Aorta (tissue), 5 donors: Measurements from ENCODE around the gene SMOC1. TPM values are rescaled to one million over a fixed set of nuclear protein-coding genes. Genes with fewer than 3 reads are reported as not detected.

Source experiments
- ATAC-seq: fragments of 200-7000 bp; cut with Tn5 transposase; one replicate; pipeline ENCODE4 v1.9.1; 2022; ENCODE audit warnings: moderate library complexity; ENCODE audit not compliant: low FRiP score
- DNase-seq, 2 donors: peaks; one replicate each; pipeline ENCODE4 v3.0.0-alpha.2; 2020
- H3K27ac ChIP-seq, 2 donors: one replicate each; pipeline ENCODE4 v1.5.1; 2013; ENCODE audit warnings: low read length in 2 of 2, mild to moderate bottlenecking in 2 of 2, moderate library complexity in 2 of 2, control low read depth in 1 of 2, inconsistent platforms in 1 of 2, low read depth in 1 of 2
- H3K27me3 ChIP-seq, 2 donors: one replicate each; pipeline ENCODE4 v1.6.1; 2013; ENCODE audit warnings: control low read depth in 1 of 2, low read length in 1 of 2, mild to moderate bottlenecking in 1 of 2, moderate library complexity in 1 of 2; ENCODE audit not compliant: insufficient read depth in 2 of 2, control insufficient read depth in 1 of 2
- H3K36me3 ChIP-seq, 2 donors: one replicate each; pipeline ENCODE4 v1.6.1; 2013; ENCODE audit warnings: control low read depth in 1 of 2, low read length in 1 of 2, mild to moderate bottlenecking in 1 of 2; ENCODE audit not compliant: insufficient read depth in 2 of 2, control insufficient read depth in 1 of 2
- H3K4me1 ChIP-seq, 2 donors: one replicate each; pipeline ENCODE4 v1.6.1; 2013; ENCODE audit warnings: low read length in 2 of 2, control low read depth in 1 of 2, mild to moderate bottlenecking in 1 of 2, moderate library complexity in 1 of 2; ENCODE audit not compliant: insufficient read depth in 2 of 2, control insufficient read depth in 1 of 2
- H3K4me3 ChIP-seq, 2 donors: one replicate each; pipeline ENCODE4 v1.5.1; 2013; ENCODE audit warnings: low read length in 2 of 2, control low read depth in 1 of 2, mild to moderate bottlenecking in 1 of 2
- H3K9me3 ChIP-seq: one replicate; pipeline ENCODE4 v1.6.1; 2013; ENCODE audit warnings: mild to moderate bottlenecking, low read length; ENCODE audit not compliant: control insufficient read depth
- WGBS, 2 donors: extraction: QIAGEN DNeasy Blood & Tissue Kit; methylation state at CpG; one replicate each; pipeline ENCODE4 v1.1.7; 2013; 5-methylcytosine and 5-hydroxymethylcytosine counted together
- intact Hi-C, 2 donors: fragments of 100-400 bp; cut with DNase I; formaldehyde crosslinking; loops; one replicate each; pipeline versions ENCODE4 v1.14.2 to v1.15.0; 2022
- polyA plus RNA-seq, 2 donors: library from polyadenylated mRNA; stranded (reverse); fragments of 200-250 nt; gene quantifications; one replicate each; pipeline ENCODE4 v1.2.3, GENCODE V29; 2013
- total RNA-seq, 2 donors: library from RNA; stranded (reverse); fragmentation: NEBNext Ultra II Directional; extraction: Animal tissue kit (Norgen Biotek cat#: 25700); gene quantifications; one replicate each; pipeline ENCODE4 v1.2.1, GENCODE V29; 2021
- donor health status: healthy with polysubstance abuse.
- donor health status: Bipolar disorder and iron deficiency.
- donor health status: DM: no; HTN: no; CAD: no.
- donor health status: DM: no; HTN: no; CAD: no.
- donor health status: DM: yes; HTN: yes; CAD: no.

SMOC1 gene
- total and polyA plus RNA-seq, 4 donors: 2.3 to 5.8 (median 4.2) TPM

DNA sequence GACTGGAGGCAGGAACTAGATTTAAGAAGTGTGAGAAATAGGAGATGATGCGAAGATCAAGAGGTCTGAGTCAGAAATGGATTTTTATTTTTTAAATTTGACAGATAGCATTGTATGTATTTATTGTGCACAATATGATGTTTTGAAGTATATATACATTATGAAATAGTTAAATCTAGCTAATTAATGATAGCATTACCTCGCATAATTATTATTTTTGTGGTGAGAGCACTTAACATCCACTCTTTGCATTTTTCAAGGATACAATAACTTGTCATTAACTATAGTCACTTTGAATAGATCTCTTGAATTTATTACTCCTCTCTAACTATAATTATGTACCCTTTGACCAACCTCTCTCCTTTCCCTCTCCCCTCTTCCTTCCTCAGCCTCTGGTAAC lies 3.7 kb downstream of the SMOC1 start:
- intact Hi-C loops: no loop called here
- ATAC-seq: no peak
- DNase-seq: no peak
- Histone ChIP-seq H3K27ac (no peak overlapping the region), H3K27me3 (no peaks in the 10 kb centered on the region), H3K9me3 (no peaks in the 10 kb centered on the region), H3K4me1 (no peaks in the 10 kb centered on the region), H3K4me3 (no peak overlapping the region), H3K36me3 (no peaks in the 10 kb centered on the region)
- WGBS, 2 donors: 58 to 90% methylated on average over 2 of the region's 2 CpGs

DNA sequence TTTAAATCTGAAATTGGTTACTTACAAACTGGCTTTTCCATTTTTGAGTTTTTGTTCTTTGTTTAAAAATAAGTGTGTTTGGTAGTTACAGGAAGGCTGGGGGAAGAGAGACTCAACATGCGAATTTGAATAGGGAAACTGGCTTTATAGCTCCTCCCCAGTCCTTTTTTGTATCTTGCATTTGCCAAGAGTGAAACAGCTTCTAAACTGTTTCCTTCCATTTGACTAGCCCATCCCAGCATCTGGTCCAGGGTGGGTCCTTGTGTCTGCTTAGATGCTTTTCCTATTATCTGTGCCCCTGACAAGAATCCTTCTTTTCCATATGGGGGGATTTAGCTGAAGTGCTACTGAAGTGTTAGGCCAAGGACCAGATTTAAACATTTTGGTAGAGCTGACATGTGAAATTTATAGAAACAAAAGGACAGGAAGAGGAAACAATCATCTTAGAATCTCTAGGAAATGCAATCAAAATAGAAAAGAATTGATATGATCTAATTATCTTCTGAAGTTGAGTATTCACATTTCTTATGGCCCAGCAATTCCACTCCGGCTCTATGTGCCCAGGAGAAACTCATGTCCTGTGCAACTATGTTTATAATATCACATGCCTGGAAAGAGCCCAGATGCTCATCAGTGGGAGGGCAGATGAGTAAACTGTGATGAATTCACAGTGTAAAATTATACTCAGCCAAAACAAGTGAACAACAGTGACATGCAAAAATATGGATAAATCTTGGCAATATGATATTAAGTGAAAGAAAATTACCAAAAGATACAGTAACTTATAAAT lies 7.4 kb downstream of the SMOC1 start:
- Histone ChIP-seq H3K27ac (no peak overlapping the region), H3K27me3 (no peaks in the 10 kb centered on the region), H3K4me1 (no peaks in the 10 kb centered on the region), H3K9me3 (peaks cover 4% of the 10 kb centered on the region), H3K4me3 (no peak overlapping the region), H3K36me3 (no peaks in the 10 kb centered on the region)
- intact Hi-C loops: no loop called here
- 76 to 77% methylated on average over 2 of the region's 2 CpGs for WGBS, 2 donors
- DNase-seq: no peak
- ATAC-seq: no peak

DNA sequence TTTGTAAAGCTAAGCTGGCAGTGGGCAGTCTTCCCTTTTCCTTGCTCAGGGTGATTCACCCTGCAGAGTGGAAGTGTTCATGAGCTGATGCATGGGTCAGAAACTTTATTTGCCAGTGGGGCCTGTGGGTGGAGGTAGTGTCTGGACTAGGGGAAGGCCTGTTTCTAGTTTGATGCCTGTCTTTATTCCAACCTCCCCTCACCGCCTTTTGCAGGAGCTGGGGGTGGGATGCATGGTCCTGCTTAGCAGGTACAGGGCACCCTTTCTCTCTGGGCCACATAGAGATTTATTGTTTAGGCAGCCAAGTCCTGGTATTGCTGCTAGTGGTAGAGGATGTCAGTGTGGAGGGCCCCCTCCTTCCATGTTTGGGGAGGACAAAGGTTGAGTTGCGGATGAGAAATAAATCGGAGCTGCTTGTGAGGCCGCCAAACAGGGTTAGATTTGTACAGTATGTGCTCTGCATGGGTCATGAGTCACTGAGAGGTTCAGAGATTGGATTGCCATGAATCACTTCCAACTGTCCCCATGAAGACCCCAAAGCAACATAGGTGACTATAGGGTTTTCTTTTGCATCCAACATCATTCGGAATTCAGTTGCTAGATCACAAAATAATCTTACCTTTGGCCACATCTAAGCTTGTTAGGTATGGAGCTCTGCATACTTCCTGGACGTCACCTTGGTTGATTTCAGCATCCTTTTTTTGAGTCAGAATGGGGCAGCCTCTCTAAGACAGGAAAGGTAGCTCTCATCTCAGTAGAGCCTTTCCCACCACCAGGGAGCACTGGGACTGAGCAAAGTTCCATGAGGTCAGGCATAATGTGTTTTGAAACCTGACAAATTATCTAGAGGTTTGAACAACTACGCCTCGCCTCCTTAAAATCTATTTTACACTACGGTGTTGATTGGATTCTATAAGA lies 8.8 kb downstream of the SMOC1 start:
- ATAC-seq: no peak
- Histone ChIP-seq H3K27me3 (no peaks in the 10 kb centered on the region), H3K36me3 (no peaks in the 10 kb centered on the region), H3K4me3 (no peak overlapping the region), H3K9me3 (peaks cover 4% of the 10 kb centered on the region), H3K27ac (no peak overlapping the region), H3K4me1 (no peaks in the 10 kb centered on the region)
- 58 to 70% methylated on average over 9 of the region's 9 CpGs for WGBS, 2 donors
- intact Hi-C loops: no loop called here
- DNase-seq: no peak

DNA sequence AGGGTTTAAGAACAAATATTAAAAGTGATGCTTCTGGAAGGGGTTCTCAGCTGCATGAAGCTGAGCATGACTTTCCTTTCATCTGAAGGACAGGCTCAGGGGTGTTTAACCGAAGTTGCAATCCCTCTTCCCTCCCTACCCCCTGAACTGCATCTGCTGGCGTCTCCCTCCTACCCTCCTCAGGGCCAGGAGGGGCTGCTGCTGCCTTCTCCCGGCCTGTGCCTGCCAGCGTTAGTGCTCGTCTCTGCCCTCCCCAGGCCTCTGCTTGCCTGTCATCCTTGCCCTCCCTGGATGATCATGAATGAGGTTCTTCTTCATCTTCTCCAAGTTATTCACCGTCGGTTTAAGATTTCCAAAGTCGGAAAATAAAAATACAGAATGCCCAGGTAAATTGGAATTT lies 12.2 kb downstream of the SMOC1 start:
- no peak for ATAC-seq

DNA sequence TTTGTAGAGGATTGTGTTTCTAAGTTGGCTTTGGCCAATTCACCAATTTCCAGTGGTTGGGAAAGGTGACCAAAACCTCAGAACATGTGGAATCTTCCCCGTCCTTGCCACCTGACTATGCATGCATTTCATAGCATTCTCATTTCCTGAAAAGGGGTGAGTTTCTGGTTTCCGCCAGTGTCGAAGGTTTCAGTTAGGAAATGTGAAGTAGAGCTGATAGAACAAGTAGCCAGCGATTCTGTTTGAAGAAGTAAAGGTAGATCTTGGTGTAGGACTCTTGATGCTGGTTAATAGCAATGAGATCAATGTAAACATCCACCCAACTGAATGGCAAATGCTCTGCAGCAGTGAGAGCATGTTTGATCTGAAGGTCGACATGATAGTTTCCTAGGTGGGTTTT lies 15.9 kb downstream of the SMOC1 start:
- no peak for DNase-seq
- H3K4me1 ChIP-seq: no peaks in the 10 kb centered on the region
- H3K4me3 ChIP-seq: no peak overlapping the region
- no peaks in the 10 kb centered on the region for H3K27me3 ChIP-seq
- 72 to 75% methylated on average over 5 of the region's 5 CpGs for WGBS, 2 donors
- ATAC-seq: no peak
- peaks cover 6% of the 10 kb centered on the region for H3K9me3 ChIP-seq
- H3K27ac ChIP-seq: no peak overlapping the region
- H3K36me3 ChIP-seq: no peaks in the 10 kb centered on the region
- intact Hi-C loops: no loop called here

More for the DNA sequence above, 12.2 kb downstream of the SMOC1 start:
- DNase-seq: no peak
- H3K9me3 ChIP-seq: peaks cover 7% of the 10 kb centered on the region
- intact Hi-C loops: no loop called here
- no peaks in the 10 kb centered on the region for H3K27me3 ChIP-seq
- H3K36me3 ChIP-seq: no peaks in the 10 kb centered on the region
- H3K4me3 ChIP-seq: no peak overlapping the region
- 41 to 49% methylated on average over 8 of the region's 8 CpGs for WGBS, 2 donors
- no peak overlapping the region for H3K27ac ChIP-seq
- no peaks in the 10 kb centered on the region for H3K4me1 ChIP-seq

DNA sequence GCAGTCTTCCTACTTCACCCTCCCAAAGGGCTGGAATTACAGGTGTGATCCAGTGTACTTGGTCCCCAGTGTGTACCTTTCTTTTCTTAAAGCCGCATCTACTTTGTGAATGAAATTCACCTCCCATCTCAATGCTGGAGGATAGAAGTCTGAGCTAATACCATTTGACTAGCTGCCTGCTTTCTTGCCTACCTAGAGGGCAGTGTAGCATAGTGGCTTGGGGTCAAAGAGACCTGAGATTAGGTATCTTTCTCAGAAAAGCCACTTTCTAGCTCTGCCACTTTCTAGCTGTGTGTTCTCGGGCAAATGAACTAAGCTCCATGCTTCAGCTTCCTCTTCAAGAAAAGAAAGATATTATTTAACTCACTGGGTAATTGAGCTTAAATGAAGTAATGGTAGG lies 16.9 kb downstream of the SMOC1 start:
- Histone ChIP-seq H3K36me3 (no peaks in the 10 kb centered on the region), H3K4me1 (no peaks in the 10 kb centered on the region), H3K4me3 (no peak overlapping the region), H3K9me3 (peaks cover 6% of the 10 kb centered on the region), H3K27me3 (no peaks in the 10 kb centered on the region), H3K27ac (no peak overlapping the region)
- ATAC-seq (no peak), DNase-seq (no peak)
- intact Hi-C loops: no loop called here
- 98% methylated on average over 2 of the region's 2 CpGs for WGBS, 2 donors

DNA sequence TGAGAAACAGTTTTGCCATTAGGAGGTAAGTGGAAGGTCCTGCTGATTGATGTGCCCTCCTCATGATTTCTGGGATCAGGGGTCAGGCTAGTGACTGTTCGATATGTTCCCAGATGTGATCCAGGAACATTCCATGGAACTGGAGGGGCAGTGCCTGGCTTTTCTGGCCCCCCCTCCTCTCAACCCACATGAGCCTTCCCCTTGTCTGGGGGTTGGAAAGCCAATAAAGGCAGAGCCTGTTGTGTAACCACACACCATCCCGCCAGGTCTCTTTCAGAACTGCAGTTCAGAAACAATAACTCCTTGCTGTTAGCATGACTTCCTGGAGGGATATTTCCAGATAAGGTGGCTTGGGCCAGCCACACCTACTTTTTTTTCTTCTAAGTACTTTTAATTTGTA lies 17.8 kb downstream of the SMOC1 start:
- DNase-seq (no peak), ATAC-seq (no peak)
- Histone ChIP-seq H3K9me3 (peaks cover 6% of the 10 kb centered on the region), H3K4me1 (no peaks in the 10 kb centered on the region), H3K27ac (no peak overlapping the region), H3K36me3 (no peaks in the 10 kb centered on the region), H3K4me3 (no peak overlapping the region), H3K27me3 (no peaks in the 10 kb centered on the region)
- WGBS, 2 donors: 81 to 82% methylated on average over 2 of the region's 2 CpGs
- intact Hi-C loops: no loop called here

DNA sequence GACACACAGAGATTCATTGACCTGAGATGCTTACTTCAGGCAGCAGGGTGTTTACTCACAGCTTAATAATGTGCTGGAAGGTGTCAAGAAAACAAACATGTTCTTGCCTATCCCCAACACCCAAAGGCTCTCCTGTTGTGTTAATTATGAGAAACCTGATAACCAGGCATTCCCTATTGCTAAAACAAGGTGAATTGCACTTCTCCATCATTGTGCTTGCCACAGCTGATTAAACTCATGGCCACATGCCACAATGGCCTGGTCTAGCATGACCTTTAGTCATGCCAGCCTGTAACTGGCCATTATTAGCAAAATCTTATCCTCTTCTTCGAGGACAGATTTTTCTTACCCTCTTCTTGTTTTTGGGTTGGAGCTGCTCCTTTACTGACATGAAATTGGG lies 21.4 kb downstream of the SMOC1 start:
- WGBS, 2 donors: 76 to 77% methylated on average over 1 of the region's 1 CpG
- Histone ChIP-seq H3K9me3 (peaks cover 6% of the 10 kb centered on the region), H3K36me3 (no peaks in the 10 kb centered on the region), H3K4me1 (no peaks in the 10 kb centered on the region), H3K27me3 (no peaks in the 10 kb centered on the region), H3K27ac (no peak overlapping the region), H3K4me3 (no peak overlapping the region)
- ATAC-seq: no peak
- intact Hi-C loops: no loop called here
- DNase-seq: no peak
